CD4-positive, alpha-beta T cell treated with Interleukin-4 for 1 hour (primary cell): ENCODE measurements around the gene PCDHB14.
"Not testable (repeated sequence)": the region's sequence is repeated elsewhere in the genome, so short reads cannot be mapped to it uniquely, and the experiment has no call there.

Experiments
- DNase-seq, 2 donors: peaks; one replicate each; pipeline ENCODE4 v3.0.0-alpha.2; 2020 to 2022

Gene PCDHB14

GRCh38 chr5:141210849-141211248 lies 12.3 kb upstream of the PCDHB14 start:
- not testable (repeated sequence) for DNase-seq

GRCh38 chr5:141213656-141214339 lies 9.3 kb upstream of the PCDHB14 start, which contains the start of gene PCDHB13:
PCDHB13 (plus strand) TSS chr5:141213919; CDS start chr5:141214124, 205 bp downstream.
- peak in 1 of 2 donors; percentile 13 for DNase-seq

- not testable (repeated sequence) for DNase-seq
Measured at GRCh38 chr5:141214583-141214982, 8.6 kb upstream of the PCDHB14 start.

- not testable (repeated sequence) for DNase-seq
Measured at GRCh38 chr5:141215504-141215903, 7.6 kb upstream of the PCDHB14 start.

- DNase-seq, result not testable (repeated sequence)
Measured at GRCh38 chr5:141216035-141216434, 7.1 kb upstream of the PCDHB14 start.

GRCh38 chr5:141224844-141225243 lies 1.7 kb downstream of the PCDHB14 start:
- not testable (repeated sequence) for DNase-seq

GRCh38 chr5:141225421-141225820 lies 2.3 kb downstream of the PCDHB14 start:
- not testable (repeated sequence) for DNase-seq

- DNase-seq, result no peak
Measured at GRCh38 chr5:141234109-141234667, 11.0 kb downstream of the PCDHB14 start.

- not testable (repeated sequence) for DNase-seq
Measured at GRCh38 chr5:141235922-141236321, 12.8 kb downstream of the PCDHB14 start.

GRCh38 chr5:141236516-141237313 lies 13.6 kb downstream of the PCDHB14 start:
- DNase-seq, result no peak

- no peak for DNase-seq
Measured at GRCh38 chr5:141241496-141241895, 18.4 kb downstream of the PCDHB14 start.

GRCh38 chr5:141245250-141245717 lies 22.1 kb downstream of the PCDHB14 start, which contains the start of gene PCDHB15:
PCDHB15 (plus strand) TSS chr5:141245395; CDS start chr5:141245579, 184 bp downstream.
- DNase-seq, result peak in 1 of 2 donors; percentile 2

GRCh38 chr5:141246971-141247370 lies 23.8 kb downstream of the PCDHB14 start:
- not testable (repeated sequence) for DNase-seq

GRCh38 chr5:141247434-141247833 lies 24.3 kb downstream of the PCDHB14 start:
- DNase-seq, result not testable (repeated sequence)

GRCh38 chr5:141250576-141250975 lies 27.4 kb downstream of the PCDHB14 start:
- no peak for DNase-seq

- DNase-seq, result no peak
Measured at GRCh38 chr5:141258464-141258863, 35.3 kb downstream of the PCDHB14 start.

- DNase-seq, result no peak
Measured at GRCh38 chr5:141258948-141259347, 35.8 kb downstream of the PCDHB14 start.

- DNase-seq, result no peak
Measured at GRCh38 chr5:141260458-141261237, 37.5 kb downstream of the PCDHB14 start.

- no peak for DNase-seq
Measured at GRCh38 chr5:141261238-141261546, 38.0 kb downstream of the PCDHB14 start.

GRCh38 chr5:141269195-141269594 lies 46.1 kb downstream of the PCDHB14 start:
- no peak for DNase-seq

- DNase-seq, result no peak
Measured at GRCh38 chr5:141272906-141273305, 49.8 kb downstream of the PCDHB14 start.
